NCI-H1694 treated with DMSO at 0.1 percent for 48 hours (cell line): ENCODE results near the gene TADA2A.
A peak's percentile ranks its signal among the peaks of the same experiment; 100 is the strongest.
"Not testable (repeated sequence)": the region's sequence is repeated elsewhere in the genome, so short reads cannot be mapped to it uniquely, and the experiment has no call there.

ENCODE experiments used
- DNase-seq: peaks from one replicate; lab custom pipeline; 2025; lab: John Stamatoyannopoulos, UW

TADA2A gene

GRCh38 chr17:37492167-37492566 lies 85.5 kb downstream of the TADA2A start:
- DNase-seq, result no peak

DNA sequence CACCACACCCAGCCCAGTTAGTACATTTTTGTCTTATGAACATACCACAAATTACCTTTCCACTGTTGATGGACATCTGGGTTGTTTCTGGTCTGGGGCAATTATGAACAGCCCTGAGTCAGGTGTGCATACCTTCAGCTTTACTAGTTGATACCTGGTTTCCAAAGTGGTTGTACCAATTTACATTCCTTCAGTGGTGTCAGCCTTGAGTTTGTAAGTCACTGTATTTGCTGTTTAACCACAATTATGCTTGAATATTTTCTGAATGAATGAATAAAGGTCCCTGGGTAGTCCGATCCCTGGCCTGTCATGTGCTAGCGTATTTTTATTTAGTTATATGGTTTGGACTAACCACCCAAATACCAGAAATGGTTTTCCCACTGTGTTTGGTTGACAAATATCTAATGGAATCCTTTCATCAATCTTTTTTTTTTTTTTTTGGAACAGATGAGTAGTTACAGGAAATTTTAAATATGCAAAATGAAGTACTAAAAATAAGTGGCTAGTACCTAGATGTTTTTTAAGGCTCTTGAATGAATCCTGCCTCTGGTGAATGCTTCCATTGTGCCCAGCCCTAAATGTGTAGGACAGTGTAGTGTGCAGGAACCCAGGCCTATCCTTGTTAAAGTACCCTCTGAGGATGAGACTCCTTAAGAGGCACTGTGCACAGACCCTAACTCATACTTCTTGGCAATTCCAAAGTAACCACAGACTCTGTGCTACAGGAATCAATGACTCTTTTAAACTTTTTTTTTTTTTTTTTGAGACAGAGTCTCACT lies 86.8 kb downstream of the TADA2A start:
- no peak for DNase-seq

- DNase-seq, result no peak
These were observed 87.7 kb downstream of the TADA2A start for GRCh38 chr17:37494401-37494831.

- DNase-seq, result no peak
These were observed 88.3 kb downstream of the TADA2A start for GRCh38 chr17:37494971-37495370.

GRCh38 chr17:37500378-37500777 lies 93.7 kb downstream of the TADA2A start:
- DNase-seq, result no peak

DNA sequence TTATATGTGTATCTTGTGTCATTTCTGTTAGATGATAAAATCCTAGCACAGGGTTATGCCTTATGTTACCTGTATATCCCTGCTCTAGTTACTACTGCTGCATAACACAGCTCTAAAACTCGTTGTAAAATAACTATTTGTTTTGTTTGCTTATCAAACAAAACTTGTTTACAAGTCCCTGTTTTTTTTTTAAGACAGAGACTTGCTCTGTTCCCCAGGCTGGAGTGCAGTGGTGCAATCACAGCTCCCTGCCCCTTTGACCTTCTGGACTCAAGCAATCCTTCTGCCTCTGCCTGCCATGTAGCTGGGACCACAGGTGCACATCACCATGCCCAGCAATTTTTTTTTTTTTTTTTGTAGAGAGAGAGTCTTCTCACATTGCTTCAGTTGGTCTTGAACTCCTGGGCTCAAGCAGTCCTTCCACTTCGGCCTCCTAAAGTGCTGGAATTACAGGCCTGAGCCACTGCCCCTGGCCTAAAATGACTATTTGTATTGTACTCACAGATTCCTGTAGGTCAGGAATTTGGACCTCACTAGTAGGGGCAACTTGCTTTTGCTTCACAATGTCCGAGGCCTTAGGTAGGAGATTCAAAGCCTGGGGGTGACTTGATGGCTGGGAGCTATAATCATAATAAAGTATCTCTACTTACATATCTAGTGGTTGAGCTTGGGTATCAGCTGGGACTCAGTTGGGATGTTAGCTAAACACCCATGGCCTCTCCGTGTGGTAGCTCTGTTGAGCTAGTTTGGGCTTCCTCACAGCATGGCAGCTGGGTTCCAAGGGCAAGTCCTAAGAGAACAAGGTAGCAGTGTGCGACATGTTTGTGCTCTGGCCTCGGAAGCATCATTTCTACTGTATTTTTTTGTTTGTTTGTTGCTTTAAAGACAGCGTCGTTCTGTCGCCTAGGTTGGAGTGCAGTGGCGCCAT lies 95.6 kb downstream of the TADA2A start:
- no peak for DNase-seq

- DNase-seq, result no peak
These were observed 96.5 kb downstream of the TADA2A start for GRCh38 chr17:37503148-37503547.

GRCh38 chr17:37505333-37505732 lies 98.6 kb downstream of the TADA2A start:
- DNase-seq, result no peak

GRCh38 chr17:37506678-37507077 lies 100.0 kb downstream of the TADA2A start:
- DNase-seq, result peak; percentile 81

DNA sequence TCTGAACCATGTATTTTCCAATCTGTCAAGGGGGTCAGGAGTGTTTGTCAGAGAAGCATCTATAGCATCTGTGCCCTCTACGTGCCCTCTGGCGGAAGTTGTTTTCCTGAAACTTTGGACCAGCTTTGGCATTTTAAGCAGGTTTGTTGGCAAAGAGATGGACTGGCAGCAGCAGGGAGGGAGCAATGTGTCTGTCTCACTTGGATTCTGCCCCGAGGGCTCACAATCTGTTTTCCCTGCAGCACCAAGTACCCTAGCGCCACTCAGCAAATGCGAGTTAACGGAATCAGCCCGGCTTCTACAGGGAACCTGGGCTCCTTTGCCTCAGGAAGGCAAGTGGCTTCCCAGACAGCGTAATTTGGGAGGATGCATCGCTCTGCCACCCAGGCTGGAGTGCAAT lies 100.4 kb downstream of the TADA2A start:
- peak; percentile 81 for DNase-seq

DNA sequence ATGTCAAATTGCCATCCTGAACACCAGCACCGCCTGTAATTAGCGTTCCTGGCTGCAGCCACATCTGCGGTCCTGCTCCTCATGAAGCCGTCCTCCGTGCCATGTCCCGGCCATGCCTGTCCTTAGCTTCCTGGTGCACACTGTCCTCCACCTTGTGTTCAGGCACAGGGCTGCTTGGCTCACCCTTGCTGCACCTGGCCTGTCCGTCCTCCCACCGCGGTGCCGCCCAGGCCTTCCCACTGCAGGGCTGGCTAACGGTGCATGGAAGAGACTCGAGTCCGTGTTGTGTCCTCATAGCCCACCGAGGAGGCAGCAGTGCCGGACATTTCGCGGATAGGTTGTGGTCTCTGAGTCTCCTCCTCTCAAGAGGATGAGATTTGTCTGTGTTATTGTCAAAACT lies 103.4 kb downstream of the TADA2A start:
- DNase-seq, result no peak

GRCh38 chr17:37511642-37512041 lies 105.0 kb downstream of the TADA2A start:
- not testable (repeated sequence) for DNase-seq

- peak; percentile 86 for DNase-seq
These were observed 105.9 kb downstream of the TADA2A start for GRCh38 chr17:37512442-37513068.

GRCh38 chr17:37513711-37514110 lies 107.0 kb downstream of the TADA2A start:
- no peak for DNase-seq

- no peak for DNase-seq
These were observed 109.5 kb downstream of the TADA2A start for GRCh38 chr17:37516127-37516571.

GRCh38 chr17:37517881-37518280 lies 111.2 kb downstream of the TADA2A start:
- no peak for DNase-seq

GRCh38 chr17:37518826-37519225 lies 112.1 kb downstream of the TADA2A start:
- peak; percentile 18 for DNase-seq

GRCh38 chr17:37519251-37519985 lies 112.7 kb downstream of the TADA2A start:
- DNase-seq, result no peak

GRCh38 chr17:37520174-37520573 lies 113.5 kb downstream of the TADA2A start:
- no peak for DNase-seq

DNA sequence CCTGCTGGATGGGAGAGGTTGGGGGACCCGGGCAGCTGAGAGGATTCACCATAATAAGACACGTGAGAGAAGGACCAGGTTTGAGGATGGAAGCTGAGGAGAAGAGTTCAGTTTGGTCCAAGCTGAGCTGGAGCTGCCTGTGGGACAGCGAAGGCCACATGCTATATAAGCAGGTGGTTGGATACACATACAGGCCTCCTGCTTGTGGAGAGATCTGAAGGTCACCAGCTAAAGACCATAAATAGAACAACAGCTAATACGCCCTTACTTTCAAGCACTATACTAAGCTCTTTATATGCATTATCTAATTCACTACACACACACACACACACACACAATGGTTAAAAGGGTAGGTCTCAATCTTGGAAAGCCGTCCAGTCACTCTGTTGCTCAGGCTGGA lies 115.1 kb downstream of the TADA2A start:
- no peak for DNase-seq

- no peak for DNase-seq
These were observed 117.1 kb downstream of the TADA2A start for GRCh38 chr17:37523715-37524219.
